IPS DF 6.9 (cell line): ENCODE results near the gene RGPD4.
"Not testable (repeated sequence)": the region's sequence is repeated elsewhere in the genome, so short reads cannot be mapped to it uniquely, and the experiment has no call there.

ENCODE experiments used
- DNase-seq: peaks from one replicate; pipeline ENCODE4 v3.0.0-alpha.2; 2013; ENCODE audit warnings: low read depth, low spot score
- H3K27ac ChIP-seq: one replicate; pipeline ENCODE4 v1.5.1; 2013; ENCODE audit warnings: low read length, control low read depth
- H3K27me3 ChIP-seq: 2 replicates; pipeline ENCODE4 v1.6.1; 2013; ENCODE audit warnings: mild to moderate bottlenecking, low read length; ENCODE audit not compliant: control insufficient read depth, insufficient read depth
- H3K36me3 ChIP-seq: 2 replicates; pipeline ENCODE4 v1.6.1; 2013; ENCODE audit warnings: low read length; ENCODE audit not compliant: control insufficient read depth, insufficient read depth
- H3K4me1 ChIP-seq: 2 replicates; pipeline ENCODE4 v1.6.1; 2013; ENCODE audit warnings: low read length; ENCODE audit not compliant: control insufficient read depth, insufficient read depth
- H3K4me3 ChIP-seq: 2 replicates; pipeline ENCODE4 v1.5.1; 2013; ENCODE audit warnings: mild to moderate bottlenecking, low read length
- H3K9me3 ChIP-seq: 2 replicates; pipeline ENCODE4 v1.6.1; 2013; ENCODE audit warnings: low read length, inconsistent platforms; ENCODE audit not compliant: control insufficient read depth, insufficient read depth
- WGBS: extraction: QIAGEN DNeasy Blood & Tissue Kit; methylation state at CpG from one replicate; pipeline ENCODE4 v1.1.7; 2013; ENCODE audit warnings: mixed read lengths, missing lambda C conversion rate; ENCODE audit not compliant: insufficient read length, insufficient coverage; 5-methylcytosine and 5-hydroxymethylcytosine counted together

The RGPD4 gene

DNA sequence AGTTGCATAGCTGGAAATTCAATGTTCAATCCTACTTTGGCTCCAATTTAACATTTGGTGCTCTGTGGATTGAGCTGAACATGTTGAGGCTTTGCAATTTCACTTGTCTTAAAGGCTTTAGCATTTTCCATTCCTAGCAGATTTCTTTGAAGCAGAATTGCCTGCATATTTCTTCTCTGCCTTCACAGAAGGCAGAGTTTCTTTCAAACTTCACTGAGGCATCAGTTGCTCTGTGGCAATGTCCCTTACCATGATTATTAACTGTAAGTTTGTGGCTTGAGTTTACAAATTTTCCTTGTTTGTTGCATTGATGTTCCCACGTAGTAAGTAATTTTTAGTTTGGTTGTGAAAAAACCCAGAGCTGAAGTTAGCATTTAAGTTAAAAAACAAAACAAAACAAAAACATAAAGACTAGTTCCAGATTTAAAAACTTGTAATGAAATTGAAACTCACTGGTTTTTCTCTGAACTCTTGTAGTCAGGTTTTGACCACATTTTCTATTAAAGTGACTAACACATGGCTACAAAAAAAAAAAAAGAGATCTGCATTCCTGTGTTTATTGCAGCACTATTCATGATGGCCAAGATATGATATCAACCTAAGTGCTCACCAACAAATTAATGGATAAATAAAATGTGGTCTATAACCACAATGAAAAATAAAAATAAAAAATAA, 90.1 kb downstream of the RGPD4 start:
- not testable (repeated sequence) for H3K9me3 ChIP-seq, H3K4me1 ChIP-seq, H3K27ac ChIP-seq, H3K27me3 ChIP-seq, H3K4me3 ChIP-seq, DNase-seq, H3K36me3 ChIP-seq
- no CpG with 5 or more reads among the region's 1 CpG for WGBS

DNA sequence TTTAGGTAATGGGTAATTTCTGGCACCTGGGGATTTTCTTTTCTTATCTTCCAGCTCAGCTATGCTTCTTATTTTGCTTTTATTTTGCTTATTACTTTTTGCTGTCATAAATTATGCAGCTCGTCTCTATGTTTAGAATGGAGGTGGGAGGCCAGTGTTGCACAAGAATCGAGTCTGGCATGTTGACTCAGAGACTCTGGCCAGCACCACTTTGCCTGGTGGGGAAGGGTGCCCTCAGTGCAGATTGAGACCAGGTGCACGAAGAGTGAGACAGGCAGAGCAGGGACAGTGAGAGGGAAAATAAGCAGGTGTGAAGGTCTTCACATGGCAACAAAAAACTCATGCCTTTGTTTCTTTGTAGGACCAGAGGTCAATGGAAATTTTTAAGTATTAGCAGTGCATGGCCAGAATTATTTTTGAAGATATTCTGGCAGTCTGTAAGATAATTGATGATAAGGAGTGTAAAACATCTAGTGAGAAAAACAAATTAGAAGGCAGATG, 100.4 kb downstream of the RGPD4 start:
- DNase-seq = no peak
- H3K27ac ChIP-seq = no peak overlapping the region
- H3K9me3 ChIP-seq = no peaks in the 10 kb centered on the region
- H3K4me1 ChIP-seq = no peaks in the 10 kb centered on the region
- no peaks in the 10 kb centered on the region for H3K27me3 ChIP-seq
- no peaks in the 10 kb centered on the region for H3K36me3 ChIP-seq
- H3K4me3 ChIP-seq = no peak overlapping the region
- WGBS = no CpG with 5 or more reads among the region's 3 CpGs

DNA sequence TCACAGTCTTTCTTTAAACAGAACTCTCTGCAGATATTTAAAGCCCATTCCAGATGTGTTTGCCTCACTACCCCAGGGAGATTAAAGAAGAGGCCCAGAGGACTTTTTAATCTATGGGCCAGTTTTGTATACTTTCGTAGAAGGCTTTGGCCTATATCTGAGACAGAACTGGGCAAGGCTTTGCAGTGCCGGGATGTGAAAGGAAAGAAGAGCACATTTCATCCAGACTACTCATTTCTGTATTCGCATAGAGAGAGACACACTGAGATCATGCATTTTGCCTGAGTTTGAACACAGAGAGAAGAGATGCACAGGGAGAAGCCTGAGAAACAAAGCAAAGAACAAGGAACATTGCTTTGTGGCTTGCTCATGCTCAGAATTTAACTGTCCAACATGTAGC, 104.7 kb downstream of the RGPD4 start:
- WGBS = no CpG with 5 or more reads among the region's 3 CpGs
- Histone ChIP-seq H3K4me1 (no peaks in the 10 kb centered on the region), H3K36me3 (no peaks in the 10 kb centered on the region)

DNA sequence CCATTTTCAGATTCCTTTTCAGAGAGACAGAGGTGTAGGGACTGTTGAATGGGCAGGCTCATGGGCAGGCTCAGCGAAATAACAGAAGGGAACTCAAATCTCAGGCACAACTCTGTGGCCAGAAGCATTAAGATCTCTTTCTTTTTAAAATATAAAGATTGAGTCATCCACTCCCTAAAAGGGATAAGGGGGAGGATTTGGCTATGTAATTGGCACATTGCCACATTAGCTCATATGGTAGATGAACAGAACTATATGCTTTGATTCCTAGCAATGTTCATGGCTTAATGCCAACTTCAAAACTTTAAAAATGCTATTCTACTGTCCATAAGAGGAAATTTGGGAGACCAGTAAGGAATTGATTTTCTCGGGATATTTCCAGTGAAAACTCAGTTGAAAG, 105.8 kb downstream of the RGPD4 start:
- DNase-seq = no peak
- H3K27ac ChIP-seq = no peak overlapping the region
- WGBS = no CpG with 5 or more reads among the region's 2 CpGs
- no peaks in the 10 kb centered on the region for H3K9me3 ChIP-seq
- H3K4me3 ChIP-seq = no peak overlapping the region
- no peaks in the 10 kb centered on the region for H3K36me3 ChIP-seq
- no peaks in the 10 kb centered on the region for H3K27me3 ChIP-seq
- no peaks in the 10 kb centered on the region for H3K4me1 ChIP-seq

More for the DNA sequence above, 104.7 kb downstream of the RGPD4 start:
- DNase-seq = no peak
- Histone ChIP-seq H3K27me3 (no peaks in the 10 kb centered on the region), H3K4me3 (no peak overlapping the region), H3K27ac (no peak overlapping the region), H3K9me3 (no peaks in the 10 kb centered on the region)

DNA sequence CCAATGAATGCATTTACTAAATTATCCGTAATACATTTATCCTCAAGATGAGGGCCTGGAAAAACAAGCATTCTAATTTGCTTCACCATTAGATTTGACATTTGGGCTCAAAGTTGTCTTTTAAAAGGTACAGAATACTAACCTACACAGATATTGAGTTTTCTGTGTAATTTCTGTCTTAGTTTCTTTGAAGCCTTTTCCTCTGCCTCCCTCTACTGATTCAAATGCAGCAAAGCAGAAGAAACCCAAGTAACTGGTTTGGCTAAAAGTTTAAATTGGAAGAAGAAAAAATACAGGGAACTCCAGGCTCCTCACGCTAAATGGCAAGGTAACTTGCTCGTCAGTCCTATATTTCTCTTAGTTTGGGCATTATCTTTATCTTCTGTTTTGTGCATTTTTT, 106.3 kb downstream of the RGPD4 start:
- Histone ChIP-seq H3K4me1 (no peaks in the 10 kb centered on the region), H3K27ac (no peak overlapping the region), H3K27me3 (no peaks in the 10 kb centered on the region), H3K9me3 (no peaks in the 10 kb centered on the region), H3K36me3 (no peaks in the 10 kb centered on the region), H3K4me3 (no peak overlapping the region)
- no CpG with 5 or more reads among the region's 3 CpGs for WGBS
- DNase-seq = no peak

DNA sequence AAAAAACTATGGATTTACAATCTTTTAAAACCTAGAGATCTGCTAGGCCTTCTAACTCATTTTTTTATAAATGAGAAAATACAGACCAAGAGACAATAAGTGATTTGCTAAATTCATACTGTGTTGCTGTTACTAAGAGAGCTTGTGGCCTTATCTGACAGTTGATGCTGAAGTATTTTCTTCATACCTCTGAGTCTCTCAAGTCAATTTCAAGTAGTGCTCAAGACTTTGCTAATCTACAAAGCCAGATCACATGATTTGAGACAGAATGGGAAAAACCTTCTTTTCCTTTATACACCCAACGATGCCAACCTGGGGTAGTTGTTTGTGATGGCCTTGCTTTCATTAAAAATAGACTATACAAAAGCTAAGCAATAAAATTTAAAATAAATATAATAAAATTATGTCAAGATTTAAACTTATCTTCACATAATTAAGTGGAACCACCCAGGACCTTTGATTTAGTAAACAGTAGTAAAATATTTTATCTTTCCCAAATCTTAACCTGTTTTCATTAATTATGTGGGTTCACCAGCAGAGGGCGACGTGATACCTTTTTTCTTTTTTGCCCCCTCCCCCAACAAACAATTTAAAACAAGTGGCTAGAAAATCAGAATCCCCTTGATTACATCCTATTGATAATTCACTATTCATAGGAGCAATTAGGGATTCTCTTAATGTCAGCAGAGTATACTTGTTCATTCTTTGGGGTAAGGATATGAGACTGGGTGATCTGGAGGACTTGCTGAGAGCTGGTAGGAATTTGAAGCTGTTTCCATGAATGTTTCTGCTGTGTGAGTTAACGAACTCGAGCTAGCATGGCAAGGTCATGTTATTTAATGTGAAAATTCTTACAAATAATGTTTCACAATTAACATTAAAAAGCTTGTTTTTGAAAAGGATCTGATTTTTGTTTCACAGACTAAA, 110.0 kb downstream of the RGPD4 start:
- no peaks in the 10 kb centered on the region for H3K9me3 ChIP-seq
- H3K4me1 ChIP-seq = no peaks in the 10 kb centered on the region
- no peaks in the 10 kb centered on the region for H3K36me3 ChIP-seq
- no peak overlapping the region for H3K4me3 ChIP-seq
- no peak overlapping the region for H3K27ac ChIP-seq
- no peaks in the 10 kb centered on the region for H3K27me3 ChIP-seq
- WGBS = no CpG with 5 or more reads among the region's 5 CpGs
- no peak for DNase-seq
